HCT116 (cell line): ENCODE data around the gene PLS3.

Experiments
- CTCF ChIP-seq, 3 experiments: fragments of 200-600 bp in 1 of 3; sonication (generic) in 1 of 3; IDR thresholded peaks in 2 of 3; conservative IDR thresholded peaks in 1 of 3; 2 replicates each; pipeline ENCODE4 v1.5.1; 2012 to 2017; ENCODE audit warnings: low read depth in 2 of 3, low read length in 2 of 3, antibody characterized with exemption in 1 of 3, borderline replicate concordance in 1 of 3, control low read depth in 1 of 3, mild to moderate bottlenecking in 1 of 3, mixed read lengths in 1 of 3, mixed run types in 1 of 3, moderate library complexity in 1 of 3; ENCODE audit not compliant: insufficient read depth in 1 of 3
- ELF1 ChIP-seq: IDR thresholded peaks from 2 replicates; pipeline ENCODE4 v1.6.1; 2012; ENCODE audit warnings: low read depth, borderline replicate concordance
- EZH2 ChIP-seq: fragments of 200-600 bp; sonication (generic); IDR thresholded peaks from 2 replicates; pipeline ENCODE4 v1.6.1; 2017; ENCODE audit warnings: antibody characterized with exemption, mixed run types
- EZH2phosphoT487 ChIP-seq: fragments of 200-600 bp; IDR thresholded peaks from 2 replicates; pipeline ENCODE4 v1.6.1; 2018; ENCODE audit warnings: antibody characterized with exemption, borderline replicate concordance
- MAX ChIP-seq: IDR thresholded peaks from 2 replicates; pipeline ENCODE4 v1.6.1; 2012
- POLR2A ChIP-seq: IDR thresholded peaks from 2 replicates; pipeline ENCODE4 v1.7.0; 2011; ENCODE audit warnings: borderline replicate concordance; ENCODE audit not compliant: insufficient read depth, insufficient read length; ENCODE audit errors: extremely low read depth
- POLR2AphosphoS5 ChIP-seq: IDR thresholded peaks from 2 replicates; pipeline ENCODE4 v1.6.1; 2011; ENCODE audit warnings: mild to moderate bottlenecking, low read depth, low read length, moderate library complexity
- REST ChIP-seq: IDR thresholded peaks from 2 replicates; pipeline ENCODE4 v1.6.1; 2012; ENCODE audit warnings: low read depth
- SRF ChIP-seq: IDR thresholded peaks from 2 replicates; pipeline ENCODE4 v1.6.1; 2012; ENCODE audit warnings: low read depth

GRCh38 chrX:115639334-115639880 is 78.4 kb downstream of the PLS3 start:
- TF ChIP-seq POLR2AphosphoS5, result no peak
- no peak for TF ChIP-seq POLR2A
- no peak for TF ChIP-seq EZH2
- no peak for TF ChIP-seq CTCF (IDR thresholded peaks at IDR 0.05 in 2 of 3, conservative IDR thresholded peaks at IDR 0.05 in 1 of 3; ENCODE audit: borderline replicate concordance in 1 of 3, insufficient read depth in 1 of 3, low read depth in 2 of 3, low read length in 2 of 3)
- no peak for TF ChIP-seq ELF1
- no peak for TF ChIP-seq REST
- TF ChIP-seq EZH2phosphoT487, result no peak
- TF ChIP-seq MAX, result no peak
- no peak for TF ChIP-seq SRF
